ENCODE measurements around the gene PCDH9.

The PCDH9 gene

DNA sequence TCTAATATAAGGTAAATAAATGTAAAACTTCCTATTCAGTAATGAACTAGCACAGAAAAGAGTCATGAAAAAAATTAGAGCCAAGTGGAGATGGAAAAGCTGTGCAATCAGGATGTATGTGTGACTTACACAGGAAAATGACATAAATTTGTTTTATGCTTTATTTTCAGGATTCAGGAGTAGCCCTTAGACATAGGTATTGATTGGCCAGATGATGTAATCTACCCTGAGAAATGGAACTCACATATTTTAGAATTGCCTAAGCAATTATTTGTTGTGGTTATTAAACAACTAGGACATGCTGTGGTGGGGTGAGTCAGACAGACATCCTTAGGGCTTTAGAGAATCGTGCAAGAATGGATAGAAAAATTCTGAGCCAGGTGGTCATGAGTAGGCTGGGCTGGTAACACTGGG is 110.6 kb downstream of the PCDH9 start:
- H2BK5ac ChIP-seq (ENCODE audit: low read depth, low read length, poor library complexity, severe bottlenecking) = no peak overlapping the region
- H3K36me3 ChIP-seq (ENCODE audit: control insufficient read depth in 1 of 2, insufficient read depth in 2 of 2, low read depth in 1 of 2, low read length in 2 of 2) = no peaks in the 10 kb centered on the region
- H4K8ac ChIP-seq (ENCODE audit: low read length) = no peak overlapping the region
- H3K18ac ChIP-seq (ENCODE audit: low read depth in 1 of 2, low read length in 2 of 2) = no peak overlapping the region
- no peak overlapping the region for H2BK120ac ChIP-seq (ENCODE audit: low read depth, low read length)
- no peaks in the 10 kb centered on the region for H3K27me3 ChIP-seq (ENCODE audit: control insufficient read depth in 1 of 2, insufficient read depth in 1 of 2, low read length in 2 of 2)
- DNase-seq = peak; percentile 90
- H3K9me3 ChIP-seq (ENCODE audit: control insufficient read depth, low read length) = no peaks in the 10 kb centered on the region
- H3K4ac ChIP-seq (ENCODE audit: low read depth in 1 of 2, low read length in 2 of 2) = no peak overlapping the region
- no peaks in the 10 kb centered on the region for H3K79me1 ChIP-seq (replicated peaks; ENCODE audit: low read length, poor library complexity, severe bottlenecking)
- no peak overlapping the region for H3K4me2 ChIP-seq (ENCODE audit: low read length, poor library complexity, severe bottlenecking)
- WGBS = 0% methylated on average over 1 of the region's 1 CpG
- no peak overlapping the region for H3K9ac ChIP-seq (ENCODE audit: low read length)
- no peak overlapping the region for H3K14ac ChIP-seq (ENCODE audit: low read length in 2 of 2)
- H2AFZ ChIP-seq (ENCODE audit: low read depth, low read length) = no peak overlapping the region
- no peak overlapping the region for H4K91ac ChIP-seq (ENCODE audit: low read length)
- no peak overlapping the region for H3K4me3 ChIP-seq (ENCODE audit: insufficient read depth in 1 of 2, low read depth in 1 of 2, low read length in 2 of 2)
- H2BK15ac ChIP-seq (ENCODE audit: low read depth, poor library complexity, severe bottlenecking) = no peak overlapping the region
- H3K23ac ChIP-seq (ENCODE audit: low read length in 2 of 2) = no peak overlapping the region
- no peak overlapping the region for H2AK5ac ChIP-seq (ENCODE audit: low read length, severe bottlenecking)
- peak overlapping the region; percentile 54 for H3K27ac ChIP-seq (ENCODE audit: low read length, poor library complexity, severe bottlenecking)
- no peak overlapping the region for H2BK12ac ChIP-seq (ENCODE audit: low read length in 2 of 2)
- H3K4me1 ChIP-seq (ENCODE audit: control insufficient read depth, insufficient read depth, low read depth, low read length) = no peaks in the 10 kb centered on the region

DNA sequence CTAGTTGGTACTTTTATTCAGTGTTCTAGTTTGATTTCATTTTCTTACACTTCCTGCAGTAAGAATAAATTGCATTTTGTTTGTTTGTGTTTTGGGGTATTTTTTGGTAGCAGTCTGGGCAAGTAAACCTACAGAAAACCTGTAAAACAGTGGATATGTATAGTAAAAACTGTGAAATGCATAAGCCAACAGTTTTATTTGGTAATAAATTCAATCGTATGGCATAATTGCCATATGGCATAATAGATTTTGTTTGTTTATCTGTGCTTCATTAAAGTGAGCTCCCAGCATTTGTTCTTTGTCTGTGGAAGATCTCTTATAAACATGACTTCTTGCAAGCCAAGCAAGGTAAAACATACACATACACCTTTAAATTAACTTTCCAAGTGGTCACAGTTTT is 111.9 kb downstream of the PCDH9 start:
- no peak overlapping the region for H3K4ac ChIP-seq (ENCODE audit: low read depth in 1 of 2, low read length in 2 of 2)
- H3K4me2 ChIP-seq (ENCODE audit: low read length, poor library complexity, severe bottlenecking) = no peak overlapping the region

DNA sequence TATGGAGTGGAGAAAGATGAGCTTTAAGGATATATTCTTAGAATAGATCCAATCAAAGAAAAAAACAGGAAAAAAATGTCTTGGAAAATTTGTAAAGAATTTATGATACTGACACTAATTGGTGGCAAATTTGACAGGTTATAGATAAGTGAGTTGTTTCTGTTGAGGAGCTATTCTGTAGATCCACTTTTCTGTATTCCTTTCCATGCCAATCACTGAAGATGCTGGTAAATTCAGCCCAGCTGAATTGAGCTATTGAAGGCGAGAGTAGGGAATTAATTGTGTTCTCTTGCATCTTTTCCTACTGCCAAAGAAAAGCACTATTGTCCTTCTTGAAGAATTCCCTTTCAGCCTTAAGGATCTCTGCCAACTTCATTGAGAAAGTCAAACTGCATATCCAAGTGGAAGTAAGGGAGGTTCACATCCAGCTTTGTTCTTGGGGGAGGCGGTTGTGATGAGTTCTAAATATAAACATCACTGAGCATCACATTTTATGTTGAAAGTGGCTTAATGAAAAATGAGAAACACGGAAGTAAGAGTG is 113.1 kb downstream of the PCDH9 start:
- Histone ChIP-seq H3K23ac (ENCODE audit: low read length in 2 of 2) (no peak overlapping the region), H3K18ac (ENCODE audit: low read depth in 1 of 2, low read length in 2 of 2) (no peak overlapping the region)

More for the DNA sequence above, 111.9 kb downstream of the PCDH9 start:
- WGBS = no CpG with 5 or more reads among the region's 1 CpG
- Histone ChIP-seq H3K79me1 (replicated peaks; ENCODE audit: low read length, poor library complexity, severe bottlenecking) (no peaks in the 10 kb centered on the region), H2BK120ac (ENCODE audit: low read depth, low read length) (no peak overlapping the region), H3K23ac (ENCODE audit: low read length in 2 of 2) (no peak overlapping the region), H3K27me3 (ENCODE audit: control insufficient read depth in 1 of 2, insufficient read depth in 1 of 2, low read length in 2 of 2) (no peaks in the 10 kb centered on the region), H2BK12ac (ENCODE audit: low read length in 2 of 2) (no peak overlapping the region), H3K9me3 (ENCODE audit: control insufficient read depth, low read length) (no peaks in the 10 kb centered on the region), H3K9ac (ENCODE audit: low read length) (no peak overlapping the region), H3K4me1 (ENCODE audit: control insufficient read depth, insufficient read depth, low read depth, low read length) (no peaks in the 10 kb centered on the region), H2BK15ac (ENCODE audit: low read depth, poor library complexity, severe bottlenecking) (no peak overlapping the region), H3K27ac (ENCODE audit: low read length, poor library complexity, severe bottlenecking) (no peak overlapping the region), H2BK5ac (ENCODE audit: low read depth, low read length, poor library complexity, severe bottlenecking) (no peak overlapping the region), H3K14ac (ENCODE audit: low read length in 2 of 2) (no peak overlapping the region), H2AK5ac (ENCODE audit: low read length, severe bottlenecking) (no peak overlapping the region), H4K91ac (ENCODE audit: low read length) (no peak overlapping the region), H3K36me3 (ENCODE audit: control insufficient read depth in 1 of 2, insufficient read depth in 2 of 2, low read depth in 1 of 2, low read length in 2 of 2) (no peaks in the 10 kb centered on the region), H2AFZ (ENCODE audit: low read depth, low read length) (no peak overlapping the region), H3K18ac (ENCODE audit: low read depth in 1 of 2, low read length in 2 of 2) (no peak overlapping the region), H3K4me3 (ENCODE audit: insufficient read depth in 1 of 2, low read depth in 1 of 2, low read length in 2 of 2) (no peak overlapping the region), H4K8ac (ENCODE audit: low read length) (no peak overlapping the region)
- DNase-seq = no peak

DNA sequence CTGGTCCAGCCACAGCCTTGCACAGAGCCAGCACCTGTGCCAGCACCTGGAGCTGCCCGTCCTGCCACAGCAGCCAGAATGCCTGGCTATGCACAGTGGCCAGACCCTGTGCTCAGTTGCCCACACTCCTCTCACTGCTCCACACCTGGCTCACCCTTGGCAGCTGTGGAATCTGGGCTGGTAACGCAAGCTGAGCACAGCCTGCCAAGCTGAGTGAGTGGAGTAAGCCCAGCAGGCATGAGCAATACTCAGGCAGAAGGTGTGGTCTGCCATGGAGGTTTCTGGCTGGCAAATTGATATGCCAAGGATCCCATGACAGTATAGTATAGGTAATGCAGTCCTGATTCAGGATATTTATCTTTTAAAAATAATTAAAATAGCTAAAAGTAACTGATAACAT is 122.2 kb downstream of the PCDH9 start:
- Histone ChIP-seq H3K27ac (ENCODE audit: low read length, poor library complexity, severe bottlenecking) (no peak overlapping the region), H3K4me1 (ENCODE audit: control insufficient read depth, insufficient read depth, low read depth, low read length) (peaks cover 4% of the 10 kb centered on the region), H3K79me1 (replicated peaks; ENCODE audit: low read length, poor library complexity, severe bottlenecking) (no peaks in the 10 kb centered on the region), H3K18ac (ENCODE audit: low read depth in 1 of 2, low read length in 2 of 2) (no peak overlapping the region), H3K23ac (ENCODE audit: low read length in 2 of 2) (no peak overlapping the region), H3K9ac (ENCODE audit: low read length) (no peak overlapping the region), H3K4ac (ENCODE audit: low read depth in 1 of 2, low read length in 2 of 2) (no peak overlapping the region), H3K4me3 (ENCODE audit: insufficient read depth in 1 of 2, low read depth in 1 of 2, low read length in 2 of 2) (no peak overlapping the region), H3K36me3 (ENCODE audit: control insufficient read depth in 1 of 2, insufficient read depth in 2 of 2, low read depth in 1 of 2, low read length in 2 of 2) (peaks cover 0 to 5% of the 10 kb centered on the region in 2 experiments), H3K27me3 (ENCODE audit: control insufficient read depth in 1 of 2, insufficient read depth in 1 of 2, low read length in 2 of 2) (no peaks in the 10 kb centered on the region), H2BK120ac (ENCODE audit: low read depth, low read length) (no peak overlapping the region), H3K4me2 (ENCODE audit: low read length, poor library complexity, severe bottlenecking) (no peak overlapping the region), H4K91ac (ENCODE audit: low read length) (peak overlapping the region; percentile 63), H2AFZ (ENCODE audit: low read depth, low read length) (no peak overlapping the region), H3K14ac (ENCODE audit: low read length in 2 of 2) (peak overlapping the region in 1 of 2 experiments; percentile 83), H3K9me3 (ENCODE audit: control insufficient read depth, low read length) (no peaks in the 10 kb centered on the region), H4K8ac (ENCODE audit: low read length) (no peak overlapping the region), H2BK5ac (ENCODE audit: low read depth, low read length, poor library complexity, severe bottlenecking) (no peak overlapping the region), H2AK5ac (ENCODE audit: low read length, severe bottlenecking) (no peak overlapping the region), H2BK12ac (ENCODE audit: low read length in 2 of 2) (no peak overlapping the region), H2BK15ac (ENCODE audit: low read depth, poor library complexity, severe bottlenecking) (no peak overlapping the region)
- no peak for DNase-seq
- 100% methylated on average over 2 of the region's 2 CpGs for WGBS

More for the DNA sequence above, 113.1 kb downstream of the PCDH9 start:
- H3K9me3 ChIP-seq (ENCODE audit: control insufficient read depth, low read length) = no peaks in the 10 kb centered on the region
- H4K91ac ChIP-seq (ENCODE audit: low read length) = no peak overlapping the region
- no peak overlapping the region for H3K9ac ChIP-seq (ENCODE audit: low read length)
- no peaks in the 10 kb centered on the region for H3K27me3 ChIP-seq (ENCODE audit: control insufficient read depth in 1 of 2, insufficient read depth in 1 of 2, low read length in 2 of 2)
- H2AK5ac ChIP-seq (ENCODE audit: low read length, severe bottlenecking) = peak overlapping the region; percentile 44
- H3K14ac ChIP-seq (ENCODE audit: low read length in 2 of 2) = no peak overlapping the region
- H2BK5ac ChIP-seq (ENCODE audit: low read depth, low read length, poor library complexity, severe bottlenecking) = no peak overlapping the region
- no peaks in the 10 kb centered on the region for H3K4me1 ChIP-seq (ENCODE audit: control insufficient read depth, insufficient read depth, low read depth, low read length)
- no peak overlapping the region for H4K8ac ChIP-seq (ENCODE audit: low read length)
- no peak for DNase-seq
- H3K27ac ChIP-seq (ENCODE audit: low read length, poor library complexity, severe bottlenecking) = no peak overlapping the region
- H3K36me3 ChIP-seq (ENCODE audit: control insufficient read depth in 1 of 2, insufficient read depth in 2 of 2, low read depth in 1 of 2, low read length in 2 of 2) = no peaks in the 10 kb centered on the region
- no peaks in the 10 kb centered on the region for H3K79me1 ChIP-seq (replicated peaks; ENCODE audit: low read length, poor library complexity, severe bottlenecking)
- H2BK15ac ChIP-seq (ENCODE audit: low read depth, poor library complexity, severe bottlenecking) = no peak overlapping the region
- 100% methylated on average over 1 of the region's 3 CpGs for WGBS
- no peak overlapping the region for H3K4me3 ChIP-seq (ENCODE audit: insufficient read depth in 1 of 2, low read depth in 1 of 2, low read length in 2 of 2)
- no peak overlapping the region for H2BK120ac ChIP-seq (ENCODE audit: low read depth, low read length)
- H2AFZ ChIP-seq (ENCODE audit: low read depth, low read length) = no peak overlapping the region
- no peak overlapping the region for H2BK12ac ChIP-seq (ENCODE audit: low read length in 2 of 2)
- H3K4me2 ChIP-seq (ENCODE audit: low read length, poor library complexity, severe bottlenecking) = no peak overlapping the region
- no peak overlapping the region for H3K4ac ChIP-seq (ENCODE audit: low read depth in 1 of 2, low read length in 2 of 2)
